HG03025 (cell line): ENCODE results near the gene SLC22A4.

ENCODE experiments used
- ATAC-seq: cut with Tn5 transposase; IDR thresholded peaks from one replicate; pipeline ENCODE4 v1.9.1; 2021; ENCODE audit warnings: mild to moderate bottlenecking, moderate library complexity; ENCODE audit not compliant: unreplicated experiment, low FRiP score

The SLC22A4 gene

DNA sequence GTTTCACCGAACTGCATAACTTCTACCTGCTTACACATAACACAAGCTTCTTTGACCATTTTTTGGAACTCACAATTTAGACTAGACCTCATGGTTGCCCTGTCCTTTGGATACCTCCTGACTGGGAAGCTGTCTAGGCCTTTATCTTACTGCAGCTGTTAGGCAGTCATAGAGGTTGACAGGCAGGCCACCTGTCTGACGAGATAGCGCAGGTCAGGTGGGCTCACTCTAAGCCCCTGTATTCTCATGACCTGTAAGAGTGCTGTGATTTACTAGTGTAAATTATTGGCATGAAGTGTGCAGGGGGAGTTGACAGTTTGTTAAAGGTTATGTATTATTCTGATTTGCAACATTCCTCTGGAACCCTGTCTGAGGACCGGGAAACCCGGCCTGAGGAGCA, 29.0 kb downstream of the SLC22A4 start:
- no peak for ATAC-seq

DNA sequence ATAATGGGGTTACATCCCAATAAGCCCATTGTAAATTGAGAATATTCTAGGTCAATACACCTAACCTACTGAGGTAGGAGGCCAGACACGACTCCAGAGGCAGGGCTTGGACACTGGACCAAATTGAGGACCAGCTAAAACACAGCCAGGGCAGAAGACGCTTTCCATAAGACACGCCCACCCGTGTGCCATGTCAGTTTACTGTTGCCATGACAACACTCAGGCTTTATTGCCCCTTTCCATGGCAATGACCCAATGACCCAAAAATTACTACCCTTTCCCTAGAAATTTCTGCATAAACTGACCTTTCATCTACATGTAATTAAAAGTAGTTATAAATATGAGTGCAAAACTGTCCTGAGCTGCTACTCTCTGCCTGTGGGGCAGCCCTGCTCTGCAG, 31.5 kb downstream of the SLC22A4 start:
- ATAC-seq = no peak

DNA sequence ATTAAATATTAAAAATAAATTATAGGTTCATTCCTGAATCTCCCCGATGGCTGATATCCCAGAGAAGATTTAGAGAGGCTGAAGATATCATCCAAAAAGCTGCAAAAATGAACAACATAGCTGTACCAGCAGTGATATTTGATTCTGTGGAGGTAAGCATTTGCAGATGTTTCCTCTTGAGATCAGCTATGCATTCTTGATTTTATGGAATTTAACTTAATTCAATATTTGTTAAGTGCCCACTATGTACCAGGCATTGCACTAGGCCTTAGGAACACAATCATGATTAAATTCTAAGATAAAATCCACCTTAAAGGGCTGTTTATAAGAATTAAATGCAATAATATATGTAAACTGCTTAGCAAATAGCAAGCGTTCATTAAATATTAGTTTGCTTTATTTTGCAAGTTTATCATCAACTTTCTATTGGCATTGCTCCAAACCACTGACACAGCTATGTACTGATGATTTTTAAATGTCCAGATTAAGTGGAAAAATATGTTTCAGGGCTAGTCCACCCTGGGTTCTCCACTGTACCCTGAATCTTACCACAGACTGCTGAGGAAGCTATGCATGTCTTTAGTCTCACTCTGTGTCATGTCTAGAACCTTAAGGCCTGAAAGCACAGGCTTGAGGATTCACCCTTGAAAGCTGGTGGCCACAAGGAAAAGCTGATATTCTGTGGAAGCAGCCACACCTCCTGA, 33.2 kb downstream of the SLC22A4 start:
- ATAC-seq = no peak

DNA sequence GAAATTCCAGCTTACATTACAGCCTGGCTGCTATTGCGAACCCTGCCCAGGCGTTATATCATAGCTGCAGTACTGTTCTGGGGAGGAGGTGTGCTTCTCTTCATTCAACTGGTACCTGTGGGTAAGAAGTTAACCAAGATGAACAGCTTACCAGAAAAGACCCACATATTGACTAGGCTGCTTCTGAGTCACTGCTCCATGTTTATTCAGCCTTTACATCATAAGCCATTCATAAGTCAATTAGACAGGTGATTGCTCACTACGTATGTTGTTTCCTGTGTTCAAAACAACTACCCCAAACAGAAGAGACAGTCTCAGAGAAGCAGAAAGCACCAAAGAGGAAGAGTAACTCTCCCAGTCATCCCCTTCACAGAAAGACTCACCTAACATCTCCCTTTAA, 40.6 kb downstream of the SLC22A4 start:
- ATAC-seq = no peak

DNA sequence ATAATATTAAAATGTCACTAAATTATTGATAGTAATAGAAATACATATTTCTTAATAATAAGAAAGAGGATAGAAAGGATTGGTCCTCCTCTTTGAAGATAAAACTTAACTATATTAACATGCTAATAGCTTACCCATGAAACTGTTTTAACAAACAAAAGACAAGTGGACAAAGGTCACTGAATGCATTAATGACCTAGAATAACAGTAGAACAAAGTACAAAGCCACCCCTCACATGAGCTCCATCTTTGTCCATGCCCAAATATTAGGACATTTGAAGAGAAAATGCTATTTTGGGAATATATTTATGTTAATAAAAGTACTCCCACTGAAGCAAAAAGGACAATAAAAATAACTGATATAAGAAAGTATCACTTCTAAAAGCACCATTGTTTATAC, 41.2 kb downstream of the SLC22A4 start:
- ATAC-seq = no peak

DNA sequence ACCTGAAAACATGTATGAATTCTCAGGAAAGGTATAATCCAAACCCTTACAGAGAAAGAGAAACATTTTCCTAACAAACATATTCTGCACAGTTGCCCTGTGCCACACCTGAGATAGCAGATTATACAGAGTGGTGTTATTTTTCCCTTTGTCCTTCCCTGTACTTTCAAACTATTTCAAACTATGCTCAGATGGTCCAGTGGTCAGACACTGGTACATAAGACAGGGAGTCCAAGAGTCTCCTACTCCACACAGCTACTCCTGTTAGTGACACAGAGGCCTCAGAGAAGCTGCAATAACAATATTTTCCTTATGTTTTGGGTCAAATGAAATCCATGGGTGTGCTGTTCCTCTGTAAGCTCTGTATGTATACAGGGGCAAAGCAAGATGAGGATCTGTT, 45.3 kb downstream of the SLC22A4 start:
- no peak for ATAC-seq

DNA sequence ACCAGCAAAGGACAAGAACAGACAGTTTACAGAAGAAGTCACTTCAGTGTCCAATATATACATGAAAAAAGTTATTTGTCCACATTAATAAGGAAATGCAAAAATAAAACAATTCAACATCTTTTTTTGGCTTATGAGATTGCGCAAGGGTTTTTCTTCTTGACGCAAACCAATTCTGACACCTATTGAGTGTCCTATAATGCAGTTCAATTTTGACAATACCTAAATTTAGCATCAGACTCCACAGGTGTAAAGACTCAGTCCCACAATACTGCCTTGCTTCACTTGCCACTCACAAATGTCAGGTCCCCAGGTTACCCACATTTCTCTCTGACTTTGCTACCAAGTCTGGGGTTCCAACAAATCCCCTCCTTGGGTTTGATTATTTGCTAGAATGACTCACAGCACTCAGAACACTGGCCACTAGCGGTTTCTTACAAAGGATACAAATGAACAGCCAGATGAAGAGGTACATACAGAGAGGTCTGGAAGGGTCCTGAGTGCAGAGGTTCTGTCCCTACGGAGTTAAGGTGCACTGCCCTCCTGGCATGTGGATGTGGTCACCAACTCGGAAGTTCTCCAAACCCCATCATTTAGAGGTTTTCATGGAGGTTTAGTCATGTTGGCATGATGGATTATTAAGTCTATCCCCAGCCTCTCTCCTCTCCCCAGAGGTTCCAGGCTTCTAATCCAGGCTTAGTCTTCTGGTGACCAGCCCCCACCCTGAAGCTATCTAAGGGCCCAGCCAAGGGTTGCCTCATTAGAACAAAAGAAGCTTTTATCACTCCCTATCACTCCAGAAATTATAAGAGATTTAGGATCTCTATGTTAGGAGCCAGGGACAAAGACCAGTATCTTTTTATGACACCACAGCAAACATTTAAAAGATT, 48.3 kb downstream of the SLC22A4 start:
- no peak for ATAC-seq

DNA sequence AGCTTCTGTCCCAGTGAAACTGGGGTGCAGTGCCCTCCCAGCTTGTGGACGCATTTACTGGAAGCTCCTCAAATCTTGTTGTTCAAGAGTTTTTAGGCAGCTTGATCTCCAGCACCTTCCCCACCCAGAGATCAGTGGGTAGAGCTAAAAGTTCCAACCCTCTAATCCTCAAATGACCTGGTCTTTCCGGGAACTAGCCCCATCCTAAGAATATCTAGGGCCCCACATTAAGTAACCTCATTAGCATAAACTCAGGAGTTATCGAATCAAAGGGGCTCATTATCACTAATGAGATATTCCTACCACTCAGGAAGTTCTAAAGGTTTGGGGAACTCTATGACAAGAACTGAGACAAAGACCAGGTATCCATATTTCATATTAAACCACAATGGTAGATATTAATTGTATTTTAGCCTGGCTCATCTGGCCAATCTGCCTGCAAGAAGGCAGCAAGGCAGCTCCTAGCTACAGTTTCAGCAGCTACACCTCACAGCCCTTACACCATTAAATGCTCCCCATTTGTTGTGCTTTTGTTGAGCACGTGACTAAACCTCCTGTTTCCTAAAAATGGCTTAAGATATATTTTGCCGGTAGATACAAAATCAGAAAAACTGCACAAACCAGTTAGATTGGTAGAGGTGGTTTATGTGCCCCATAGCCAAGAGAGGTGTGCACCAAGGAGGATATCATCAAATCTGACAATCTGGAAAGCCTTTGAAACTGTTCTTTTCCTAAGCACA, 50.8 kb downstream of the SLC22A4 start:
- ATAC-seq = no peak

DNA sequence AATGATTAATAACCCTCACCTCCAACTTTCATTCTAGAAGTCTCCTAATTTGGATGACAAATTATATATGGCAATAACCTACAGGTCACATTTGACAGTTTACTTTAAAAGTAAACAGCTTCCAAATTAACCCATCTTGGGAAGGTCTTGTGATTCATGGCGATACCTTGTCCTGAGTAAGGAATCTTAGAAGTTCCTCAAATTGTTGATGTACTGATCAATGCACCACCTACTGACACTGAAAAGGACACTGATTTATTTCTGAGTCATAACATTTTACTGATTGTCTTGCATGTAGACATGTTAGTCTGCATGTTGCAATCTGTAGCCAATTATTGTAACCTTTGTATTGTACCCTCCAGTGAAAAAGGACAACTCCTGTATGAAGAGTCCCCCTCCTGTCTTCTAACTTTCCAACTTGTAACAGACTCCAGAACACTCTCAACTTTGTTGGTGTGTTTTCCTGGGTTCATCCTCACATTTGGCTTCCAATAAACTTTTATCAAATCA, 59.3 kb downstream of the SLC22A4 start:
- no peak for ATAC-seq

DNA sequence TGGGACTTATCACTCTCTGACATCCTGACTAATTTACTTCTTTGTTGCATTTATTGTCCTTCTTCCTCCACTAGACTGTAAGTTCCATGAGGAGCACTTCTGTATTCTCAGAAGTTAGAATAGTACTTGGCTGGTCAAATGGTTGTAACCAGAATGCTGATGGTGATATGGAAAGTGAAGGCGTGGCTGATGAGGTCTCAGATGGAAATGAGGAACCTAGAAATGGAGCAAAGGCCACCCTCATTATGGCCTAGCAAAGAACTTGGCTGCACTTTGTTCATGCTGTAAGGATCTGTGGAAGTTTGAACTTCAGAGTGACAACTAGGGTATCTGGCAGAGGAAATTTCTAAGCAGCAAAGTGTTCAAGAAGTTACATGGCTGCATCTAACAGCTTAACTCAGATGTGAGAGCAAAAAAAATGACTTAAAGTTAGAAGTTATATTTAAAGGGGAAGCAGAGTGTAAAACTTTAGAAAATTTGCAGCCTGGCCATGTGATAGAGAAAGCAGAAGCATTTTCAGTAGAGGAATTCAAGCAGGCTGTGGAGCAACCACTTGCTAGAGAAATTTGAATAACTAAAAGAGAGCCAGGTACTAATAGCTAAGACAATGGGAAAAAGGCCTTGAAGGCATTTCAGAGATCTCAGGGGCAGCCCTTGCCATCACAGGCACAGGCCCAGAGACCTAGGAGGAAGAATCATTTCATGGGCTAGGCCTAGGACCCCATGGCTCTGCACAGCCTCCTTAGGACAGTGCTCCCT, 60.4 kb downstream of the SLC22A4 start:
- ATAC-seq = no peak

DNA sequence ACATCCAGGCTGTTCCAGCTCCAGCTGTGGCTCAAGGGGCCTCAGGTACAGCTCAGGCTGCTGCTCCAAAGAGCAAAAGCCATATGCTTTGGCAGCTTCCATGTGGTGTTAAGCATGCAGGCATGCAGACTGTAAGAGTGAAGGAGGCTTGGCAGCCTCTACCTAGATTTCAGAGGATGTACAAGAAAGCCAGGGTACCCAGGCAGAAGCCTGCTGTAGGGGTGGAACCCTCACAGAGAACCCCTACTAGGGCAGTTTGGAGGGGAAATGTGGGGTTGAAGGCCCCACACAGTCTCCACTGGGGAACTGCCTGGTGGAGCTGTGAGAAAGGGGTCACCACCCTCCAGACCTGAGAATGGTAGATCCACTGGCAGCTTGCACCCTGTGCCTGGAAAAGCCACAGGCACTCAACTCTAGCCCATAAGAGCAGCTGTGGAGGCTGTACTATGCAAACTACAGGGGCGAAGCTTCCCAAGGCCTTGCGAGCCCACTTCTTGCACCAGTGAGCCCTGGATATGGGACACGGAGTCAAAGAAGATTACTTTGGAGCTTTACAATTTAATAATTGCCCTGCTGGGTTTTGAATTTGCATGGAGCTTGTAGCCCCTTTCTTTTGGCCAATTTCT, 61.1 kb downstream of the SLC22A4 start:
- ATAC-seq = no peak

DNA sequence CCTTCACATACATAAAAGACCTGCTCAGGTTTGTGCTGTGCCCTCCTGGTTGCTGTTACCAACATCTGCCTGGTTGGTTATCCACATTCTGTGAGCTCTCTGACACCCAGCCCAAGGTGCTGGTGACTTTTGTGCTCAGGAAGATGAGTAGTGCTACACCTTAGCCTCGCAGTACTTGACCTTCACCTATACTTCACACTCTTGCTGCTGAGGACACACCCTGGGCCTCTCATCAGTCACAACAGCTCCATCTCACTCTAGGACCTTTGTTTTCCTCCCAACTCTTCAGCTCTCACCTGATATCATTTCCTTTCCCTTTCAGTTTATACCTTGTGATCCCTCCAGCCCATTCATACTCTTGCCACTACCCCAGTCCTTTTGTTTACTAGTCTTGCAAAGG, 64.6 kb downstream of the SLC22A4 start:
- ATAC-seq = no peak

DNA sequence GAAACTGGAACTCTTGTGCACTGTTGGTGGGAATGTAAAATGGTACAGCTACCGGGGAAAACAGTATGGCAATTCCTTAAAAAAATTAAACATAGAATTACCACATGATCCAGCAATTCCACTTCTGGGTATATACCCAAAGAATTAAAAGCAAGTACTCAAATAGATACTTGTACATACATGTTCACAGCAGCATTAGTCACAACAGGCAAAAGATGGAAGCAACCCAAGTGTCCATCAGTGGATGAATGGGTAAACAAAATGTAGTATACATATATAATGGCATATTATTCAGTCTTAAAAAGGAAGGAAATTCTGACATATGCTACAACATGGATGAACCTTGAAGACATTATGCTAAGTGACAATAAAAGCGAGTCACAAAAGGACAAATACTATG, 67.9 kb downstream of the SLC22A4 start:
- no peak for ATAC-seq

DNA sequence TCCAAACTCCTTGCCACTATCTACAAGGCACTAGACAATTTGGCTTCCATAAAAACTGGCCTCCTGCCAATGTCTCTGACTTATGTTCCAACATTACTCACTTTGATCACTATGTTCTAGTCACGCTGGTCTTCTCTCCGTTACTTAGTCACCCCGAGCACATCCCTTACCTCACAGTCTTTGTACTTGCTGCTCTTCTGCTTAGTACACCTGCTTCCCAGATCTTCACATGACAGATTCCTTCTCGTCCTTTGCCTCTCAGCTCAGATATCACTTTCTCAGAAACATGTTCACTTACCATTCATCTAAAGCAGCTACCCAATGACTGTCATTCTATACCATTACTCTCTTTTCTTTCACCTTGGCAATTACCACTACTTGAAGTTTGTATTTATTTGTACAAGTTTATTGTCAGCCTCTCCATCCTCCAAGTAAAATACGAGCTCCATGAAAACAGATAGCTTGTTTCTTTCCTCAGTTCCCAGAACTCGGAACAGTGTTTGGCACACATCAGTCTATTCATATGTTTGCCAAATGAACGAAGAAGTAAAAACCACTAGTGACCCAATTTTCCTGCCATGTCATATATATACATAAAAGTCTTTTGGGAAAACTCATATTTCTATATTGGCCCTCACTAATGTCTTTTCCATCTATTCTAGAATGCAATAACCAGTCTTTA, 69.4 kb downstream of the SLC22A4 start:
- ATAC-seq = no peak

DNA sequence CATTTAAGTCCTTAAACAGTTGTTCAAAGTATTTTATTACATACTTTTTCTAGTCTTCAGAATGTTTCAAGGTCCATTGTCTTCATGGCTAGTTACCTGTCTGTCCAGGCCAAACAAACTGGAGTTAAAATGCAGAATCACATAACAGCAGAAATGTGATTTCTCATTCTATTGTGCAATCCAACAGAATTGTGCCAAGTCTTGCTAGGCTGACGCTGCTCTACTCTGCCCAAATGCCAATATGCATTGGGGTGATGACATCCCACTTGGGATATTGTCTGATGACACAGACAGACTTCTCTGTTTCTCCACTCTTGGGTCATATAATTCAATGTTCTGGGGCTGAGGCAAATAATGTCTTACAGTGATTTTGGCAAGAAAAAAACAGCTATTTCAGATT, 70.1 kb downstream of the SLC22A4 start:
- no peak for ATAC-seq

DNA sequence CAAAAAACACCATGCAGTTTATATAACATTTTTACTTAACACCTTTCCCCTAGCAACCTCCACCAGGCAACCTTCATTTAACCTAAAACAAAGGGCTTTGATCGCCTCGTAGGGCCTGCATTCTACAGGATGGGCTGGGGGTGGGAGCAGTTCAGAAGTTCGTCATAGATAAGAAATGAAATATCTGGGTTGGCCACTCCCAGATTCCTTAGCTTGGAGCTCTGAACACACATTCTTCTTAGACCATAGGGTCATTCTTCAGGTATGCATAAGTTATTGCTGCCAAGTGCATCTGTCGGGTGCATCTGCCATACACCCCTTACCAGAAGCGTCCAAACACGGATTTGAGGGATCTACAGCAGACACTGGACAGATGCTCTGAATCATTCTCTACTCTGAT, 71.0 kb downstream of the SLC22A4 start:
- no peak for ATAC-seq

DNA sequence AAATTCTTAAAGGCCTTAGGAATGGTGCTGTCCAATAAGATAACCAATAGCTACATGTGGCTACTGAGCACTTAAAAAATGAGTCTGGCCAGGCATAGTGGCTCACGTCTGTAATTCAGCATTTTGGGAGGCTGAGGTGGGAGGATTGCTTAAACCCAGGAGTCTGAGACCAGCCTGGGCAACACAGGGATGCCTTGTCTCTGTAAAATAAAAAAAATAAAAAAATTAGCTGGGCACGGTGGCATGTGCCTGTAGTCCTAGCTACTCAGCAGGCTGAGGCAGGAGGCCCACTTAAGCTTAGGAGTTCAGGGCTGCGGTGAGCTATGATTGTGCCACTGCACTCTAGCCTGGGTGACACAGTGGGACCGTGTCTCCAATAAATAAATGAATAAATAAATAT, 74.0 kb downstream of the SLC22A4 start:
- ATAC-seq = no peak

DNA sequence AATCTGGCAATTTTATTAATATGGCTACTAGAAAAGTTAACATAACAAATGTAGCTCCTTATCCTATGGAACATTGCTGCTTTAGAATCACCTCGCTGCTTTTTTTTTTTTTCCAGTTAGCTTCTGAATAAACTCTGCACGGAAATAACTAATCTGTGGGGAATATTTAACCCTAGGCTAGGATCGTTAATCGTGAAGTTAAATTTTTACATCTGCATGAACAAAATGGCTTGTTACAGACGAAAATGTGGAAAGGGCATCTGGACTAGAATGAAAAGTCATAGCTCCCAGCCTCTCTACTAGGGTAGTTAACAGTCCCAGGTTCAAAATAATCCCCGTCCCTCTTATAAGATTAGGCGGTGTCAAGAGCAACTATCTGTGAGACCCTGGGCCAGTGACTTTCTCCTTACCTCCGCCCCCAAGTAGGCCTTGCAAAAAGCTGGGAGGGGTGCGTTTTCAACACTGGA, 74.8 kb downstream of the SLC22A4 start:
- ATAC-seq = no peak

DNA sequence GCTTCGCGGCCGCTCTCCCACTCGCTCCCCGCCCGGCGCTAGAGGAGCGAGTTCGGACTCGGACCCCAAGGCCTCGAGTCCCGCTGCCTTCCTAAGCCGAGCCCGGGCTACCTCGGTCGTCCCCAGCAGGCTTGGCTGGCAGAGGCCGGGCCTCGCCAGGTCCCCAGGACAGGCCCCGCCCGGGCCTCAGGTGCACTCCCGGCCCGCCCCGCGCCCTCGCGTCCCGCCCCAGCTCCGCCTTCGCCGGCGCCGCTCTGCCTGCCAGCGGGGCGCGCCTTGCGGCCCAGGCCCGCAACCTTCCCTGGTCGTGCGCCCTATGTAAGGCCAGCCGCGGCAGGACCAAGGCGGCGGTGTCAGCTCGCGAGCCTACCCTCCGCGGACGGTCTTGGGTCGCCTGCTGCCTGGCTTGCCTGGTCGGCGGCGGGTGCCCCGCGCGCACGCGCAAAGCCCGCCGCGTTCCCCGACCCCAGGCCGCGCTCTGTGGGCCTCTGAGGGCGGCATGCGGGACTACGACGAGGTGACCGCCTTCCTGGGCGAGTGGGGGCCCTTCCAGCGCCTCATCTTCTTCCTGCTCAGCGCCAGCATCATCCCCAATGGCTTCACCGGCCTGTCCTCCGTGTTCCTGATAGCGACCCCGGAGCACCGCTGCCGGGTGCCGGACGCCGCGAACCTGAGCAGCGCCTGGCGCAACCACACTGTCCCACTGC, 75.4 kb downstream of the SLC22A4 start, which contains the start of gene SLC22A5:
Gene SLC22A5 (plus strand): TSS at position 237 of the 707 bp plus-strand sequence. CDS start 263 bp downstream, at position 500.
- ATAC-seq = peak; percentile 85
